ENCODE data around the gene EMC6.

EMC6 gene

DNA sequence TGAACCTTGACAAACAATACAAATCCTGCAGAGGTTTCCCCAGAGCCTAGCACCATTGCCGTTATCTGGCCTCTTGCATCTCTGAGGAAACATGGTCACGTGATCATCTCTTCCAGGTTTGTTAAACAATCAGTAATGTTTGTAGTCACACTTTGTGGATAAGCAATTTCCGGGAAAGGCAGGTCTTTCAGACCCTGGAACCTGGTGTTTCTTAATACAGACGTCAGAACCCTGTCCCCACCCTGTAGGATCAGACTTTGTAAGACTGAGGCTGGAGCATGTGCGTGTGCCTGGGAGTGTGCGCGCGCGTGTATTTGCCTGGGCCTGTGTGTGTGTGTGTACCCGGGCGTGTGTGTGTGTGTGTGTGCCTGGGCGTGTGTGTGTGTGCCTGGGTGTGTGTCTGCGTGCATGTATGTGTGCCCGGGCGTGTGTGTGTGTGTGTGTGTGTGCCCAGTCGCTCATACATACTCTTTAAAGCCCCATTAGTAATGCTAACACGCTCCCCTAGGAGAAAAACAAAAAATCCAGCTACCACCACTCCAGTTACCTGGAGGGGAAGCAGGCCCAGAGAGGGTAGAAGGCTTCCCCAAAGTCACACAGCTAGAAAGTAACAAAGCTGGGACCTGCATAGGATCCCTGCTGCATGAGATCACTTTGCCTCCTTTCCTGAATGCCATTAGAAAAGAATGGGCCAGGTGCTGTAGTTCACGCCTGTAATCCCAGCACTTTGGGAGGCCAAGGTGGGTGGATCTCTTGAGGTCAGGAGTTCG, 26.7 kb upstream of the EMC6 start:
- no peak for DNase-seq (ENCODE audit: low read depth)
- no peak overlapping the region for H3K4me3 ChIP-seq (ENCODE audit: low read length)
- TF ChIP-seq, protein P1, sequence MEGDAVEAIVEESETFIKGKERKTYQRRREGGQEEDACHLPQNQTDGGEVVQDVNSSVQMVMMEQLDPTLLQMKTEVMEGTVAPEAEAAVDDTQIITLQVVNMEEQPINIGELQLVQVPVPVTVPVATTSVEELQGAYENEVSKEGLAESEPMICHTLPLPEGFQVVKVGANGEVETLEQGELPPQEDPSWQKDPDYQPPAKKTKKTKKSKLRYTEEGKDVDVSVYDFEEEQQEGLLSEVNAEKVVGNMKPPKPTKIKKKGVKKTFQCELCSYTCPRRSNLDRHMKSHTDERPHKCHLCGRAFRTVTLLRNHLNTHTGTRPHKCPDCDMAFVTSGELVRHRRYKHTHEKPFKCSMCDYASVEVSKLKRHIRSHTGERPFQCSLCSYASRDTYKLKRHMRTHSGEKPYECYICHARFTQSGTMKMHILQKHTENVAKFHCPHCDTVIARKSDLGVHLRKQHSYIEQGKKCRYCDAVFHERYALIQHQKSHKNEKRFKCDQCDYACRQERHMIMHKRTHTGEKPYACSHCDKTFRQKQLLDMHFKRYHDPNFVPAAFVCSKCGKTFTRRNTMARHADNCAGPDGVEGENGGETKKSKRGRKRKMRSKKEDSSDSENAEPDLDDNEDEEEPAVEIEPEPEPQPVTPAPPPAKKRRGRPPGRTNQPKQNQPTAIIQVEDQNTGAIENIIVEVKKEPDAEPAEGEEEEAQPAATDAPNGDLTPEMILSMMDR (conservative IDR thresholded peaks at IDR 0.05; ENCODE audit: low read length), result no peak

DNA sequence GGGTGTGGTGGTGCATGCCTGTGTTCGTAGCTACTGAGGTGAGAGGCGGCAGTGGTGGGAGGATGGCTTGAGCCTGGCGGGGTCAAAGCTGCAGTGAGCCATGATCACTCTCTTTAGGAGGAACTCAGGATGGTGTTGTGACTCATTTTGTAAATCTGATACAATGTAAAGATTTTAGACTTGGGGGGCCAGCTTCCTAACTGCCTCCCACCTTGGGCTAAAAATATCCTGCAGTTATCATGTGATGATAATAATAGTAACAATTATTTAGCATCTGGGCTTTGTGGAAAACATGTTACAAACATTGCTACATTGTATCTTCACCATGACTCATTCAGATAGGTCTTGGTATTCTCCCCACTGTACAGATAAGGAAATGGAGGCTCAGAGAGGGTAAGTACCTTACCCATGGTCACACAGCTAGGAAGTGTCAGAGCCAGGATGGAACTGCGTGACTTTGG, 24.7 kb upstream of the EMC6 start:
- no peak overlapping the region for H3K4me3 ChIP-seq (ENCODE audit: low read length)
- TF ChIP-seq, protein P1 (conservative IDR thresholded peaks at IDR 0.05; ENCODE audit: low read length), result no peak
- DNase-seq (ENCODE audit: low read depth), result no peak

DNA sequence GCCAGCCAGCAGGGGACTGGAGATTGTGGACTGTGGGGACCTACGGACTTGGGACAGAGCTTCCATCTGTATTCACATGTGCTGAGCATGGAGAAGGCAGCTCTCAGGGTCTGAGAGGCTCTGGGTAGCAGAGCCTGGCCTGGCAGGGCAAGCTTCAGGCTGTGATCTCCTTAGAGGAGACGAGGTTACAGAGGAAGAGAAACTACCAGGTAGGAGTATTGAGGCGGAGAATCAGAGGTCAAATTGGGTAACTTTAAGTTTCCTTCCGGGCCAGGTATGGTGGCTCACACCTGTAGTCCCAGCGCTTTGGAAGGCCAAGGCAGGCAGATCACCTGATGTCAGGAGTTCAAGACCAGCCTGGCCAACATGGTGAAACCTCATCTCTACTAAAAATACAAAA, 23.3 kb upstream of the EMC6 start:
- TF ChIP-seq, protein P1 (conservative IDR thresholded peaks at IDR 0.05; ENCODE audit: low read length), result no peak
- DNase-seq (ENCODE audit: low read depth), result no peak
- H3K4me3 ChIP-seq (ENCODE audit: low read length), result no peak overlapping the region

DNA sequence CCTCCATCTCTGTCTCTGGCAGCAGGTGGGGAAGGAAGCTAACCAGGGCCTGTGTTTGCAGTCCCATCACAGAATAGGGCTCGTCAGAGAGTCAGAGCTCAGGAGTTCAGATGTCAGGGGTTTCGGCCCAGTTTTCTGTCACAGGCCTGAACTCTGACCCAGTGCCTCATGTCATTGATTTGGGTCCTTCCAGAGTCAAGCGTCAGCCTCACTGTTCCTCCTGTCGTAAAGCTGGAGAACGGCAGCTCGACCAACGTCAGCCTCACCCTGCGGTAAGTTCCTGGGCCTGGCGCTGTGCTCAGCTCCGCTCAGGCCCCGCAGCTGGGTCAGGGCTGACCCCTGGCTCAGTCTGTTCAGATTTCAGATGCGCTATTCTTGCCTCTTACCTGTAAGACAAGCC, 21.4 kb upstream of the EMC6 start:
- no peak for DNase-seq (ENCODE audit: low read depth)
- no peak overlapping the region for H3K4me3 ChIP-seq (ENCODE audit: low read length)
- TF ChIP-seq, protein P1 (conservative IDR thresholded peaks at IDR 0.05; ENCODE audit: low read length), result no peak

DNA sequence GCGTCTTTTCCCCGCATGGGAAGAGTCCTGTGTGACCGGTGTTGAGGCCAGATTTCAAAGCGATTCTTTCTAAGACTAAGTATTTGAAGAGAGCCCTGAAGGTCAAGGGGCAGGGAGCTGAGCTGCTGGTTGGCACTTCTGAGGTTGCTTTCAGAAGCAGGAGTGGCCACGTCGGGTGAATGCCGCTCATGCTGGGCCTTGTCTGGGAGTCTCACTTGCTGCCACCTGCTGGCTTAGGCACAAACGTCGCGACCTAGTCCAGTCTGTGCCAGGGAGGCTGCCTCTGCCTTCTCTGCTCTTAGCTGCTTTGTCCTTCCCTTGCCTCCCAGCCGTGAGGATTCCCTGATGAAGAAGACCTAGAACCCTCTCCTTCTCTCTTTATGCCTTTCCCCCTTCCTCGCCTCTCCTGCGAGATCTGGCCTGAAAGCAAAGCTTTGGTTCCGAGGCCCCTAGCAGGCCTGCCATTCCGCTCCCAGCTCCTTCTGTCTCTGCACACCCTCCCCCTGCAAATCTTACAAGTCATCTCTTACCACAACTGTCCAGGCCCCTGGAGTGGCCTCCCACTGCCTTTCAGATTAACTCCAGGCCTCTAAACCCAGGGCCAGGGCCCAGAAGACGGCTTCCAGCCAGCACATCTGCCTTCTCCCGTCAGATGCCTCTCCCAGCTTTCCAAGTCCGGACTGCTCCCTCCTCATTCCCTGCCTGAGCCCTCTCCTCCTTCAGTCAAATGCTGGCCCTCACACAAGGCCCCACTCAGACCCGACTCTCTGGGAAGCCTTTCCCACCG, 20.6 kb upstream of the EMC6 start:
- DNase-seq (ENCODE audit: low read depth), result peak; percentile 74
- TF ChIP-seq, protein P1 (conservative IDR thresholded peaks at IDR 0.05; ENCODE audit: low read length), result peak; percentile 67

DNA sequence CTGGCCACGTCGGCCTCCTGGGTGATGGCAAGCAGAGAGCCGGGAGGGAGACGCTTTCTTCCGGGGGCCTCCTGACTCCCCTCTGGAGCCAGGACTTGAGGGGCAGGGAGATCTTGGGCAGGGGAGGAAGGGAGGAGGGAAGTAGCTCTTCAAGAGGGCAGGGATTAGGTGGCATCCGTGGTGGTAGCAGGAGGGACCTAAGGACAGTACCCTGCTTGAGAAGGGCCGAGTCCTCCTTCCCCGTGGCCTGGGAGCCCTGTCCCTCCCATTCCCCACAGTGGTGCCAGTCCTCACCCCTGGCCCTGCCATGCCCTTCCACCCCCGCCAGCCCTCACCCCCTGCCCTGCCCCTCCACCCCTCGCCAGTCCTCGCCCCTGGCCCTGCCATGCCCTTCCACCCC, 12.8 kb upstream of the EMC6 start:
- H3K4me3 ChIP-seq (ENCODE audit: low read length), result no peak overlapping the region
- no peak for DNase-seq (ENCODE audit: low read depth)
- TF ChIP-seq, protein P1 (conservative IDR thresholded peaks at IDR 0.05; ENCODE audit: low read length), result no peak

More for the DNA sequence above, 20.6 kb upstream of the EMC6 start:
- no peak overlapping the region for H3K4me3 ChIP-seq (ENCODE audit: low read length)
